BLaER1 treated with 17β-estradiol and CSF1 and Interleukin-3, amounts not matched to agents 10 nM and 100 nM (cell line): ENCODE data around the gene PARP14.
"Not testable (repeated sequence)": the region's sequence is repeated elsewhere in the genome, so short reads cannot be mapped to it uniquely, and the experiment has no call there.

Experiments
- H3K27ac ChIP-seq, 11 experiments: shearing (Covaris generic); formaldehyde crosslinking; 2 replicates each; pipeline ENCODE4 v1.8.1; 2022
- H3K27me3 ChIP-seq, 11 experiments: shearing (Covaris generic); formaldehyde crosslinking; 2 replicates each; pipeline ENCODE4 v1.8.1; 2022
- H3K36me3 ChIP-seq, 11 experiments: shearing (Covaris generic); formaldehyde crosslinking; 2 replicates each; pipeline ENCODE4 v1.8.1; 2022
- H3K4me1 ChIP-seq, 10 experiments: shearing (Covaris generic); formaldehyde crosslinking; 2 replicates each; pipeline ENCODE4 v1.8.1; 2022
- H3K4me2 ChIP-seq, 11 experiments: shearing (Covaris generic); formaldehyde crosslinking; 2 replicates each; pipeline ENCODE4 v1.8.1; 2022
- H3K4me3 ChIP-seq, 10 experiments: shearing (Covaris generic); formaldehyde crosslinking; 2 replicates each; pipeline ENCODE4 v1.8.1; 2022
- H3K9ac ChIP-seq, 11 experiments: shearing (Covaris generic); formaldehyde crosslinking; 2 replicates each; pipeline ENCODE4 v1.8.1; 2022
- H3K9me3 ChIP-seq, 11 experiments: shearing (Covaris generic); formaldehyde crosslinking; replicated peaks in 1 of 11; 2 replicates each; pipeline ENCODE4 v1.8.1; 2022
- H4K20me1 ChIP-seq, 11 experiments: shearing (Covaris generic); formaldehyde crosslinking; 2 replicates each; pipeline ENCODE4 v1.8.1; 2022
- Cebpa-rat ChIP-seq, 11 experiments: shearing (Covaris generic); IDR thresholded peaks; 2 replicates each; pipeline ENCODE4 v1.8.1; 2022

PARP14 gene

GRCh38 chr3:122727294-122727693 is 46.7 kb downstream of the PARP14 start:
- H3K27me3 ChIP-seq, result no peaks in the 10 kb centered on the region
- no peak overlapping the region for H3K4me3 ChIP-seq
- H3K4me2 ChIP-seq, result peak overlapping the region in 2 of 11 experiments; percentile 38 to 39; a peak in 4 of 22 replicates
- peaks cover 49 to 94% (median 75%) of the 10 kb centered on the region in 11 experiments for H3K36me3 ChIP-seq
- H3K27ac ChIP-seq, result no peak overlapping the region
- H3K9ac ChIP-seq, result no peak overlapping the region
- H3K4me1 ChIP-seq, result peaks cover 0 to 21% (median 0%) of the 10 kb centered on the region in 10 experiments; a peak in 6 of 20 replicates
- no peaks in the 10 kb centered on the region for H4K20me1 ChIP-seq
- TF ChIP-seq Cebpa-rat (IDR thresholded peaks at IDR 0.05), result no peak
- H3K9me3 ChIP-seq, result peaks cover 12 to 40% (median 31%) of the 10 kb centered on the region in 11 experiments

- no peaks in the 10 kb centered on the region for H3K27me3 ChIP-seq
- H3K36me3 ChIP-seq, result peaks cover 49 to 94% (median 75%) of the 10 kb centered on the region in 11 experiments
- peaks cover 17 to 45% (median 35%) of the 10 kb centered on the region in 11 experiments for H3K9me3 ChIP-seq
- no peaks in the 10 kb centered on the region for H4K20me1 ChIP-seq
- TF ChIP-seq Cebpa-rat (IDR thresholded peaks at IDR 0.05), result no peak
- H3K4me3 ChIP-seq, result no peak overlapping the region
- H3K27ac ChIP-seq, result no peak overlapping the region
- H3K4me2 ChIP-seq, result peak overlapping the region in 2 of 11 experiments; percentile 38 to 39; a peak in 4 of 22 replicates
- no peak overlapping the region for H3K9ac ChIP-seq
- peaks cover 0 to 16% (median 0%) of the 10 kb centered on the region in 10 experiments; a peak in 5 of 20 replicates for H3K4me1 ChIP-seq
Measured at GRCh38 chr3:122727766-122728165, 47.1 kb downstream of the PARP14 start.

GRCh38 chr3:122728186-122728585 is 47.5 kb downstream of the PARP14 start:
- no peaks in the 10 kb centered on the region for H4K20me1 ChIP-seq
- no peak overlapping the region for H3K9ac ChIP-seq
- H3K4me1 ChIP-seq, result peaks cover 0 to 15% (median 0%) of the 10 kb centered on the region in 10 experiments; a peak in 5 of 20 replicates
- no peak overlapping the region for H3K27ac ChIP-seq
- H3K27me3 ChIP-seq, result no peaks in the 10 kb centered on the region
- TF ChIP-seq Cebpa-rat (IDR thresholded peaks at IDR 0.05), result no peak
- peaks cover 21 to 48% (median 39%) of the 10 kb centered on the region in 11 experiments for H3K9me3 ChIP-seq
- H3K4me3 ChIP-seq, result no peak overlapping the region
- H3K36me3 ChIP-seq, result peaks cover 49 to 94% (median 74%) of the 10 kb centered on the region in 11 experiments
- H3K4me2 ChIP-seq, result no peak overlapping the region

GRCh38 chr3:122728756-122729514 is 48.3 kb downstream of the PARP14 start:
- Histone ChIP-seq H3K9me3 (peaks cover 28 to 53% (median 42%) of the 10 kb centered on the region in 11 experiments), H4K20me1 (no peaks in the 10 kb centered on the region), H3K27me3 (no peaks in the 10 kb centered on the region), H3K4me3 (no peak overlapping the region), H3K4me2 (no peak overlapping the region), H3K36me3 (peaks cover 48 to 94% (median 73%) of the 10 kb centered on the region in 11 experiments), H3K27ac (no peak overlapping the region), H3K9ac (no peak overlapping the region), H3K4me1 (peaks cover 0 to 15% (median 0%) of the 10 kb centered on the region in 10 experiments; a peak in 5 of 20 replicates)
- TF ChIP-seq Cebpa-rat (IDR thresholded peaks at IDR 0.05), result no peak

- Histone ChIP-seq H3K27me3 (no peaks in the 10 kb centered on the region), H3K4me2 (no peak overlapping the region), H3K4me1 (peaks cover 0 to 15% (median 0%) of the 10 kb centered on the region in 10 experiments; a peak in 5 of 20 replicates), H3K9ac (no peak overlapping the region), H4K20me1 (no peaks in the 10 kb centered on the region), H3K36me3 (peaks cover 40 to 81% (median 62%) of the 10 kb centered on the region in 11 experiments), H3K9me3 (peaks cover 24 to 40% (median 29%) of the 10 kb centered on the region in 11 experiments), H3K27ac (no peak overlapping the region), H3K4me3 (no peak overlapping the region)
- no peak for TF ChIP-seq Cebpa-rat (IDR thresholded peaks at IDR 0.05)
Measured at GRCh38 chr3:122730240-122730639, 49.6 kb downstream of the PARP14 start.

GRCh38 chr3:122732682-122733525 is 52.3 kb downstream of the PARP14 start:
- H3K9me3 ChIP-seq, result peaks cover 19 to 28% (median 25%) of the 10 kb centered on the region in 11 experiments
- H4K20me1 ChIP-seq, H3K4me3 ChIP-seq, H3K27ac ChIP-seq, H3K4me1 ChIP-seq, H3K9ac ChIP-seq, H3K27me3 ChIP-seq, H3K4me2 ChIP-seq: not testable (repeated sequence)
- H3K36me3 ChIP-seq, result peaks cover 35 to 60% (median 49%) of the 10 kb centered on the region in 11 experiments

GRCh38 chr3:122739172-122739571 is 58.5 kb downstream of the PARP14 start:
- H3K9me3 ChIP-seq, result peaks cover 11 to 21% (median 16%) of the 10 kb centered on the region in 11 experiments; a peak in 20 of 22 replicates
- peaks cover 35 to 50% (median 40%) of the 10 kb centered on the region in 11 experiments for H3K36me3 ChIP-seq
- no peaks in the 10 kb centered on the region for H3K4me1 ChIP-seq

GRCh38 chr3:122742234-122742633 is 61.6 kb downstream of the PARP14 start:
- H3K9ac ChIP-seq, result no peak overlapping the region
- H3K27ac ChIP-seq, result no peak overlapping the region
- TF ChIP-seq Cebpa-rat (IDR thresholded peaks at IDR 0.05), result no peak
- no peak overlapping the region for H3K4me2 ChIP-seq
- no peaks in the 10 kb centered on the region; a peak in 1 of 20 replicates for H3K4me1 ChIP-seq
- no peak overlapping the region for H3K4me3 ChIP-seq
- H3K36me3 ChIP-seq, result peaks cover 43 to 75% (median 55%) of the 10 kb centered on the region in 11 experiments
- H3K27me3 ChIP-seq, result no peaks in the 10 kb centered on the region
- H3K9me3 ChIP-seq, result peaks cover 13 to 40% (median 32%) of the 10 kb centered on the region in 11 experiments; a peak in 21 of 22 replicates
- H4K20me1 ChIP-seq, result no peaks in the 10 kb centered on the region

More at GRCh38 chr3:122739172-122739571, 58.5 kb downstream of the PARP14 start:
- H3K27ac ChIP-seq, result no peak overlapping the region
- H4K20me1 ChIP-seq, result no peaks in the 10 kb centered on the region
- no peaks in the 10 kb centered on the region for H3K27me3 ChIP-seq
- TF ChIP-seq Cebpa-rat (IDR thresholded peaks at IDR 0.05), result no peak
- H3K4me2 ChIP-seq, result no peak overlapping the region
- H3K4me3 ChIP-seq, result no peak overlapping the region
- H3K9ac ChIP-seq, result no peak overlapping the region
